WTC11 (cell line): ENCODE data around the gene NECTIN3. TPM values are rescaled to one million over a fixed set of nuclear protein-coding genes. Genes with fewer than 3 reads are reported as not detected.
A peak's percentile ranks its signal among the peaks of the same experiment; 100 is the strongest.

Experiments used
- ATAC-seq: fragments of 200-7000 bp; cut with Tn5 transposase; 2 replicates; pipeline ENCODE4 v1.10.0; 2021; ENCODE audit warnings: mild to moderate bottlenecking, moderate library complexity
- CTCF ChIA-PET: fragments of 300-600 bp; sonication (Branson Sonifier 250); formaldehyde crosslinking; loops from one replicate; lab custom pipeline; 2021; ENCODE audit warnings: antibody characterized with exemption; lab: Charles Lee
- POLR2A ChIA-PET: fragments of 350-600 bp; sonication (Branson Sonifier 250); formaldehyde crosslinking; loops from one replicate; lab custom pipeline; 2021; ENCODE audit warnings: antibody characterized with exemption; lab: Charles Lee
- DNase-seq: peaks from one replicate; pipeline ENCODE4 v3.0.0; 2021; ENCODE audit warnings: low spot score
- H3K27ac Mint-ChIP-seq: 2 replicates; pipeline ENCODE4 v1.8.0; 2021; ENCODE audit warnings: mixed read lengths
- H3K27me3 Mint-ChIP-seq: 2 replicates; pipeline ENCODE4 v1.8.0; 2021; ENCODE audit warnings: low read depth, mild to moderate bottlenecking, moderate library complexity, mixed read lengths
- H3K36me3 Mint-ChIP-seq: 2 replicates; pipeline ENCODE4 v1.8.0; 2021; ENCODE audit warnings: mixed read lengths
- H3K4me1 Mint-ChIP-seq: 2 replicates; pipeline ENCODE4 v1.8.0; 2022; ENCODE audit warnings: mixed read lengths
- H3K4me3 Mint-ChIP-seq: 2 replicates; pipeline ENCODE4 v1.8.0; 2021; ENCODE audit warnings: mild to moderate bottlenecking, moderate library complexity, mixed read lengths
- H3K9me3 Mint-ChIP-seq: 2 replicates; pipeline ENCODE4 v1.8.0; 2021; ENCODE audit warnings: mixed read lengths
- ESRRA ChIP-seq: sonication (generic); formaldehyde crosslinking; IDR thresholded peaks from 2 replicates; pipeline ENCODE4 v1.8.1; 2022; ENCODE audit warnings: mild to moderate bottlenecking, missing genetic modification reagents, borderline replicate concordance
- GRHL2 ChIP-seq: fragments of 250-450 bp; sonication (Bioruptor Pico); IDR thresholded peaks from 2 replicates; pipeline ENCODE4 v1.8.0; 2022; ENCODE audit warnings: mild to moderate bottlenecking, moderate library complexity; ENCODE audit not compliant: insufficient replicate concordance, severe bottlenecking
- MXD4 ChIP-seq: fragments of 250-450 bp; sonication (Bioruptor Pico); IDR thresholded peaks from 2 replicates; pipeline ENCODE4 v1.8.0; 2021; ENCODE audit warnings: mild to moderate bottlenecking, moderate library complexity, borderline replicate concordance
- NFE2L1 ChIP-seq: sonication (generic); formaldehyde crosslinking; IDR thresholded peaks from 2 replicates; pipeline ENCODE4 v1.8.1; 2023; ENCODE audit warnings: missing genetic modification reagents
- NR1H2 ChIP-seq: sonication (generic); formaldehyde crosslinking; IDR thresholded peaks from 2 replicates; pipeline ENCODE4 v1.9.0; 2021; ENCODE audit warnings: mild to moderate bottlenecking, moderate library complexity, missing genetic modification reagents
- RELA ChIP-seq: sonication (generic); formaldehyde crosslinking; IDR thresholded peaks from 2 replicates; pipeline ENCODE4 v1.8.1; 2022; ENCODE audit warnings: missing genetic modification reagents, mild to moderate bottlenecking, borderline replicate concordance
- ZNF121 ChIP-seq: sonication (generic); formaldehyde crosslinking; IDR thresholded peaks from 2 replicates; pipeline ENCODE4 v1.8.0; 2023; ENCODE audit warnings: missing genetic modification reagents
- ZNF219 ChIP-seq: sonication (generic); formaldehyde crosslinking; IDR thresholded peaks from 2 replicates; pipeline ENCODE4 v1.8.0; 2023; ENCODE audit warnings: missing genetic modification reagents, mild to moderate bottlenecking, borderline replicate concordance
- ZNF263 ChIP-seq: sonication (generic); formaldehyde crosslinking; IDR thresholded peaks from 2 replicates; pipeline ENCODE4 v1.8.1; 2022; ENCODE audit warnings: low read depth, mild to moderate bottlenecking, moderate library complexity, missing genetic modification reagents
- ZNF317 ChIP-seq: sonication (generic); formaldehyde crosslinking; IDR thresholded peaks from 2 replicates; pipeline ENCODE4 v1.8.1; 2023; ENCODE audit warnings: low read depth, mild to moderate bottlenecking, moderate library complexity, missing genetic modification reagents, borderline replicate concordance
- ZNF671 ChIP-seq: fragments of 250-450 bp; sonication (Bioruptor Pico); IDR thresholded peaks from 2 replicates; pipeline ENCODE4 v1.8.0; 2021; ENCODE audit warnings: mild to moderate bottlenecking
- total RNA-seq: library from RNA; stranded (reverse); gene quantifications from 3 replicates; pipeline ENCODE4 v1.2.3, GENCODE V29; 2021
- TF ChIP-seq, protein P1 (sequence below): sonication (generic); formaldehyde crosslinking; IDR thresholded peaks from 2 replicates; pipeline ENCODE4 v1.8.0; 2023; ENCODE audit warnings: missing genetic modification reagents, mild to moderate bottlenecking, borderline replicate concordance
- TF ChIP-seq, protein P2 (sequence below): fragments of 250-450 bp; sonication (Bioruptor Pico); IDR thresholded peaks from 2 replicates; pipeline ENCODE4 v2.1.2; 2022; ENCODE audit warnings: mild to moderate bottlenecking, moderate library complexity
- TF ChIP-seq, protein P3 (sequence below): sonication (generic); formaldehyde crosslinking; IDR thresholded peaks from 2 replicates; pipeline ENCODE4 v1.8.0; 2022; ENCODE audit warnings: mild to moderate bottlenecking, missing genetic modification reagents
- TF ChIP-seq, protein P4 (sequence below): sonication (generic); formaldehyde crosslinking; IDR thresholded peaks from 2 replicates; pipeline ENCODE4 v1.8.1; 2023; ENCODE audit warnings: mild to moderate bottlenecking, moderate library complexity, missing genetic modification reagents
- TF ChIP-seq, protein P5 (sequence below): fragments of 200-600 bp; IDR thresholded peaks from 2 replicates; pipeline ENCODE4 v1.8.0; 2022; ENCODE audit warnings: antibody characterized with exemption

Gene NECTIN3
- total RNA-seq, 1 experiment from 2014 or later = 24.8 TPM

DNA sequence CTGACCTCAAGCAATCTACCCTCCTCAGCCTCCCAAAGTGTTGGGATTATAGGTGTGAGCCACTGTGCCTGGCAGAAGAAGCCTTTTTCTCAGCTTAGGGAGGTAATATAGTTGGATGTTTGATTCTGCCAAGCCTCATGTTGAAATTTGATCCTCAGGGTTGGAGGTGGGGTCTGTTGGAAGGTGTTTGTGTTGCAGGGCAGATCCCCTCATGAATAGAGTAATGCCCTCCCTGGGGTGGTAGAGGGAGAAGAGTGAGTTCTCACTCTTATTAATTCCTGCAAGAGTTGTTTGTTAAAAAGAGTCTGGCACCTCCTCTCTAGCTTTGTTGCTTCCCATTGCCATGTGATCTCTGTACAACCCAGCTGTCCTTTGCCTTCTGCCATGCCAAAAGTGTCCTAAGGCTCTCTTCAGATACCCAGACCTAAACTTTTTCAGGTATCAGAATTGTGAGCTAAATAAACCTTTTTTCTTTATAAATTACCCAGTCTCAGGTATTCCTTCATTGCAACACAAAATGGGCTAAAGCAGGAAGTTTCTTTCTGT lies 16.4 kb downstream of the NECTIN3 start:
- DNase-seq = no peak
- H3K4me1 Mint-ChIP-seq = peaks cover 32% of the 10 kb centered on the region
- H3K9me3 Mint-ChIP-seq = no peaks in the 10 kb centered on the region
- POLR2A ChIA-PET = no interaction called here
- no peaks in the 10 kb centered on the region for H3K27me3 Mint-ChIP-seq
- H3K4me3 Mint-ChIP-seq = peak overlapping the region; percentile 32
- TF ChIP-seq, protein P1, sequence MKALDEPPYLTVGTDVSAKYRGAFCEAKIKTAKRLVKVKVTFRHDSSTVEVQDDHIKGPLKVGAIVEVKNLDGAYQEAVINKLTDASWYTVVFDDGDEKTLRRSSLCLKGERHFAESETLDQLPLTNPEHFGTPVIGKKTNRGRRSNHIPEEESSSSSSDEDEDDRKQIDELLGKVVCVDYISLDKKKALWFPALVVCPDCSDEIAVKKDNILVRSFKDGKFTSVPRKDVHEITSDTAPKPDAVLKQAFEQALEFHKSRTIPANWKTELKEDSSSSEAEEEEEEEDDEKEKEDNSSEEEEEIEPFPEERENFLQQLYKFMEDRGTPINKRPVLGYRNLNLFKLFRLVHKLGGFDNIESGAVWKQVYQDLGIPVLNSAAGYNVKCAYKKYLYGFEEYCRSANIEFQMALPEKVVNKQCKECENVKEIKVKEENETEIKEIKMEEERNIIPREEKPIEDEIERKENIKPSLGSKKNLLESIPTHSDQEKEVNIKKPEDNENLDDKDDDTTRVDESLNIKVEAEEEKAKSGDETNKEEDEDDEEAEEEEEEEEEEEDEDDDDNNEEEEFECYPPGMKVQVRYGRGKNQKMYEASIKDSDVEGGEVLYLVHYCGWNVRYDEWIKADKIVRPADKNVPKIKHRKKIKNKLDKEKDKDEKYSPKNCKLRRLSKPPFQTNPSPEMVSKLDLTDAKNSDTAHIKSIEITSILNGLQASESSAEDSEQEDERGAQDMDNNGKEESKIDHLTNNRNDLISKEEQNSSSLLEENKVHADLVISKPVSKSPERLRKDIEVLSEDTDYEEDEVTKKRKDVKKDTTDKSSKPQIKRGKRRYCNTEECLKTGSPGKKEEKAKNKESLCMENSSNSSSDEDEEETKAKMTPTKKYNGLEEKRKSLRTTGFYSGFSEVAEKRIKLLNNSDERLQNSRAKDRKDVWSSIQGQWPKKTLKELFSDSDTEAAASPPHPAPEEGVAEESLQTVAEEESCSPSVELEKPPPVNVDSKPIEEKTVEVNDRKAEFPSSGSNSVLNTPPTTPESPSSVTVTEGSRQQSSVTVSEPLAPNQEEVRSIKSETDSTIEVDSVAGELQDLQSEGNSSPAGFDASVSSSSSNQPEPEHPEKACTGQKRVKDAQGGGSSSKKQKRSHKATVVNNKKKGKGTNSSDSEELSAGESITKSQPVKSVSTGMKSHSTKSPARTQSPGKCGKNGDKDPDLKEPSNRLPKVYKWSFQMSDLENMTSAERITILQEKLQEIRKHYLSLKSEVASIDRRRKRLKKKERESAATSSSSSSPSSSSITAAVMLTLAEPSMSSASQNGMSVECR = no peak
- TF ChIP-seq ZNF121 (CRISPR knock-in tag) (no peak), MXD4 (CRISPR knock-in tag) (no peak), ZNF317 (CRISPR knock-in tag) (no peak)
- TF ChIP-seq, protein P2, sequence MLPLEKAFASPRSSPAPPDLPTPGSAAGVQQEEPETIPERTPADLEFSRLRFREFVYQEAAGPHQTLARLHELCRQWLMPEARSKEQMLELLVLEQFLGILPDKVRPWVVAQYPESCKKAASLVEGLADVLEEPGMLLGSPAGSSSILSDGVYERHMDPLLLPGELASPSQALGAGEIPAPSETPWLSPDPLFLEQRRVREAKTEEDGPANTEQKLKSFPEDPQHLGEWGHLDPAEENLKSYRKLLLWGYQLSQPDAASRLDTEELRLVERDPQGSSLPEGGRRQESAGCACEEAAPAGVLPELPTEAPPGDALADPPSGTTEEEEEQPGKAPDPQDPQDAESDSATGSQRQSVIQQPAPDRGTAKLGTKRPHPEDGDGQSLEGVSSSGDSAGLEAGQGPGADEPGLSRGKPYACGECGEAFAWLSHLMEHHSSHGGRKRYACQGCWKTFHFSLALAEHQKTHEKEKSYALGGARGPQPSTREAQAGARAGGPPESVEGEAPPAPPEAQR = no peak
- TF ChIP-seq, protein P3, sequence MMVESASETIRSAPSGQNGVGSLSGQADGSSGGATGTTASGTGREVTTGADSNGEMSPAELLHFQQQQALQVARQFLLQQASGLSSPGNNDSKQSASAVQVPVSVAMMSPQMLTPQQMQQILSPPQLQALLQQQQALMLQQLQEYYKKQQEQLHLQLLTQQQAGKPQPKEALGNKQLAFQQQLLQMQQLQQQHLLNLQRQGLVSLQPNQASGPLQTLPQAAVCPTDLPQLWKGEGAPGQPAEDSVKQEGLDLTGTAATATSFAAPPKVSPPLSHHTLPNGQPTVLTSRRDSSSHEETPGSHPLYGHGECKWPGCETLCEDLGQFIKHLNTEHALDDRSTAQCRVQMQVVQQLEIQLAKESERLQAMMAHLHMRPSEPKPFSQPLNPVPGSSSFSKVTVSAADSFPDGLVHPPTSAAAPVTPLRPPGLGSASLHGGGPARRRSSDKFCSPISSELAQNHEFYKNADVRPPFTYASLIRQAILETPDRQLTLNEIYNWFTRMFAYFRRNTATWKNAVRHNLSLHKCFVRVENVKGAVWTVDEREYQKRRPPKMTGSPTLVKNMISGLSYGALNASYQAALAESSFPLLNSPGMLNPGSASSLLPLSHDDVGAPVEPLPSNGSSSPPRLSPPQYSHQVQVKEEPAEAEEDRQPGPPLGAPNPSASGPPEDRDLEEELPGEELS (CRISPR knock-in tag) = no peak
- TF ChIP-seq, all 79 proteins: peak for 0
- CTCF ChIA-PET = no interaction called here
- Mint-ChIP-seq H3K36me3 (no peaks in the 10 kb centered on the region), H3K27ac (peak overlapping the region; percentile 94)
- peak; percentile 99 for ATAC-seq

DNA sequence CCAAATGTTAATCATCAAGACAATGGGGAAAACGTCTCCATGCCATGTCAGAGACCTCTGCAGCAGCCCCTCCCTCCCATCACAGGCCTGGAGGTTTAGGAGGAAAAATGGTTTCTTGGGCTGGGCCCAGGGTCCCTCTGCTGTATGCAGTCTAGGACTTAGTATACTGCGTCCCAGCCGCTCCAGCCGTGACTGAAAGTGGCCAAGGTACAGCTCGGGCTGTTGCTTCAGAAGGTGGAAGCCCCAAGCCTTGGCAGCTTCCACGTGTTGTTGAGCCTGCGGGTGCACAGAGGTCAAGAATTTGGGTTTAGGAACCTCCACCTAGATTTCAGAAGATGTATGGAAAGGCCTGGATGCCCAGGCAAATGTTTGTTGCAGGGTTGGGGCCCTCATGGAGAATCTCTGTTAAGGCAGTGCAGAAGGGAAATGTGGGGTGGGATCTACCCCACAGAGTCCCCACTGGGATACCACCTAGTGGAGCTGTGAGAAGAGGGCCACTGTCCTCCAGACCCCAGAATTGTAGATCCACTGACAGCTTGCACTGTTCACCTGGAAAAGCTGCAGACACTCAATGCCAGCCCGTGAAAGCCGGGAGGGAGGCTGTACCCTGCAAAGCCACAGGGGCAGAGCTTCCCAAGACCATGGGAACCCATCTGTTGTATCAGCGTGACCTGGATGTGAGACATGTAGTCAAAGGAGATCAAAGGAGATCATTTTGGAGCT lies 25.0 kb downstream of the NECTIN3 start:
- CTCF ChIA-PET = no interaction called here
- Mint-ChIP-seq H3K36me3 (peaks cover 41% of the 10 kb centered on the region), H3K4me1 (peaks cover 35% of the 10 kb centered on the region), H3K27ac (peak overlapping the region; percentile 43; the same call in 1 of the 2 replicates), H3K27me3 (no peaks in the 10 kb centered on the region), H3K4me3 (no peak overlapping the region), H3K9me3 (peaks cover 40% of the 10 kb centered on the region)
- ATAC-seq = no peak
- TF ChIP-seq ESRRA (CRISPR knock-in tag) (no peak), GRHL2 (CRISPR knock-in tag) (no peak), RELA (no peak), ZNF671 (CRISPR knock-in tag) (no peak), NFE2L1 (CRISPR knock-in tag) (no peak), NR1H2 (CRISPR knock-in tag) (no peak), ZNF263 (no peak), ZNF219 (CRISPR knock-in tag) (no peak)
- TF ChIP-seq, protein P4, sequence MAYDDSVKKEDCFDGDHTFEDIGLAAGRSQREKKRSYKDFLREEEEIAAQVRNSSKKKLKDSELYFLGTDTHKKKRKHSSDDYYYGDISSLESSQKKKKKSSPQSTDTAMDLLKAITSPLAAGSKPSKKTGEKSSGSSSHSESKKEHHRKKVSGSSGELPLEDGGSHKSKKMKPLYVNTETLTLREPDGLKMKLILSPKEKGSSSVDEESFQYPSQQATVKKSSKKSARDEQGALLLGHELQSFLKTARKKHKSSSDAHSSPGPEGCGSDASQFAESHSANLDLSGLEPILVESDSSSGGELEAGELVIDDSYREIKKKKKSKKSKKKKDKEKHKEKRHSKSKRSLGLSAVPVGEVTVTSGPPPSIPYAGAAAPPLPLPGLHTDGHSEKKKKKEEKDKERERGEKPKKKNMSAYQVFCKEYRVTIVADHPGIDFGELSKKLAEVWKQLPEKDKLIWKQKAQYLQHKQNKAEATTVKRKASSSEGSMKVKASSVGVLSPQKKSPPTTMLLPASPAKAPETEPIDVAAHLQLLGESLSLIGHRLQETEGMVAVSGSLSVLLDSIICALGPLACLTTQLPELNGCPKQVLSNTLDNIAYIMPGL (CRISPR knock-in tag) = no peak
- TF ChIP-seq, protein P5, sequence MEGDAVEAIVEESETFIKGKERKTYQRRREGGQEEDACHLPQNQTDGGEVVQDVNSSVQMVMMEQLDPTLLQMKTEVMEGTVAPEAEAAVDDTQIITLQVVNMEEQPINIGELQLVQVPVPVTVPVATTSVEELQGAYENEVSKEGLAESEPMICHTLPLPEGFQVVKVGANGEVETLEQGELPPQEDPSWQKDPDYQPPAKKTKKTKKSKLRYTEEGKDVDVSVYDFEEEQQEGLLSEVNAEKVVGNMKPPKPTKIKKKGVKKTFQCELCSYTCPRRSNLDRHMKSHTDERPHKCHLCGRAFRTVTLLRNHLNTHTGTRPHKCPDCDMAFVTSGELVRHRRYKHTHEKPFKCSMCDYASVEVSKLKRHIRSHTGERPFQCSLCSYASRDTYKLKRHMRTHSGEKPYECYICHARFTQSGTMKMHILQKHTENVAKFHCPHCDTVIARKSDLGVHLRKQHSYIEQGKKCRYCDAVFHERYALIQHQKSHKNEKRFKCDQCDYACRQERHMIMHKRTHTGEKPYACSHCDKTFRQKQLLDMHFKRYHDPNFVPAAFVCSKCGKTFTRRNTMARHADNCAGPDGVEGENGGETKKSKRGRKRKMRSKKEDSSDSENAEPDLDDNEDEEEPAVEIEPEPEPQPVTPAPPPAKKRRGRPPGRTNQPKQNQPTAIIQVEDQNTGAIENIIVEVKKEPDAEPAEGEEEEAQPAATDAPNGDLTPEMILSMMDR = no peak
- POLR2A ChIA-PET = no interaction called here
- no peak for DNase-seq
